HG03432 (cell line): ENCODE data around the gene OR10J4.
"Not testable (repeated sequence)": the region's sequence is repeated elsewhere in the genome, so short reads cannot be mapped to it uniquely, and the experiment has no call there.

Experiments used
- ATAC-seq: cut with Tn5 transposase; IDR thresholded peaks from one replicate; pipeline ENCODE4 v1.9.1; 2021; ENCODE audit warnings: mild to moderate bottlenecking, moderate library complexity; ENCODE audit not compliant: unreplicated experiment

OR10J4 gene

GRCh38 chr1:159431904-159432303 is at the start of gene OR10J4:
Gene OR10J4, plus strand, starts transcription at chr1:159432204.
- no peak for ATAC-seq

- ATAC-seq: no peak
Measured at GRCh38 chr1:159406821-159407220, 25.2 kb upstream of the OR10J4 start.

- ATAC-seq: no peak
Measured at GRCh38 chr1:159408862-159409400, 23.1 kb upstream of the OR10J4 start.

GRCh38 chr1:159421821-159422220 is 10.2 kb upstream of the OR10J4 start:
- no peak for ATAC-seq

GRCh38 chr1:159428536-159428935 is 3.5 kb upstream of the OR10J4 start:
- no peak for ATAC-seq

- no peak for ATAC-seq
Measured at GRCh38 chr1:159429074-159429861, 2.7 kb upstream of the OR10J4 start.

- ATAC-seq: no peak
Measured at GRCh38 chr1:159430985-159431384, 1.0 kb upstream of the OR10J4 start.

- ATAC-seq: no peak
Measured at GRCh38 chr1:159436469-159436868, 4.5 kb downstream of the OR10J4 start.

- no peak for ATAC-seq
Measured at GRCh38 chr1:159439422-159439821, 7.4 kb downstream of the OR10J4 start, which contains the start of gene OR10J1. Gene OR10J1, plus strand, starts transcription at chr1:159439722. Its CDS starts 70 bp downstream, at chr1:159439792.

GRCh38 chr1:159441360-159441759 is 9.4 kb downstream of the OR10J4 start:
- ATAC-seq: no peak

- ATAC-seq: no peak
Measured at GRCh38 chr1:159442428-159442827, 10.4 kb downstream of the OR10J4 start.

GRCh38 chr1:159443066-159443750 is 11.2 kb downstream of the OR10J4 start:
- no peak for ATAC-seq

GRCh38 chr1:159444511-159444910 is 12.5 kb downstream of the OR10J4 start:
- ATAC-seq: no peak

GRCh38 chr1:159448181-159448580 is 16.2 kb downstream of the OR10J4 start:
- no peak for ATAC-seq

GRCh38 chr1:159449605-159450004 is 17.6 kb downstream of the OR10J4 start:
- ATAC-seq: not testable (repeated sequence)

- ATAC-seq: no peak
Measured at GRCh38 chr1:159459551-159459950, 27.5 kb downstream of the OR10J4 start.

- no peak for ATAC-seq
Measured at GRCh38 chr1:159465191-159465603, 33.2 kb downstream of the OR10J4 start.

- ATAC-seq: no peak
Measured at GRCh38 chr1:159468321-159468720, 36.3 kb downstream of the OR10J4 start.

GRCh38 chr1:159469921-159470533 is 38.0 kb downstream of the OR10J4 start:
- ATAC-seq: no peak

GRCh38 chr1:159473335-159473734 is 41.3 kb downstream of the OR10J4 start:
- no peak for ATAC-seq

GRCh38 chr1:159474926-159475325 is 42.9 kb downstream of the OR10J4 start:
- ATAC-seq: no peak
